Measurements from ENCODE around the gene C6orf52.

GRCh38 chr6:10687582-10687981 lies 6.8 kb downstream of the C6orf52 start:
- no peak for TF ChIP-seq CTCF (IDR thresholded peaks at IDR 0.05; ENCODE audit: extremely low read depth in 1 of 2, insufficient read depth in 1 of 2, low read depth in 1 of 2, low read length in 2 of 2)
- no peak for TF ChIP-seq POLR2A (IDR thresholded peaks at IDR 0.05; ENCODE audit: low read depth, low read length)
- no peak for TF ChIP-seq POLR2AphosphoS5 (IDR thresholded peaks at IDR 0.05; ENCODE audit: insufficient read depth, low read depth, low read length)
- TF ChIP-seq MAX (IDR thresholded peaks at IDR 0.05; ENCODE audit: insufficient read depth, insufficient read length): no peak

All from endothelial cell of umbilical vein (primary cell).